Activated CD8-positive, alpha-beta T cell treated with anti-CD3 and anti-CD28 coated beads, Interleukin-2, amount 10 ng/mL, durations not matched to agents 7 days and 5 days (primary cell): Measurements from ENCODE around the gene SELL. TPM values are rescaled to one million over a fixed set of nuclear protein-coding genes. Genes with fewer than 3 reads are reported as not detected.
A peak's percentile ranks its signal among the peaks of the same experiment; 100 is the strongest.
"Not testable (repeated sequence)": the region's sequence is repeated elsewhere in the genome, so short reads cannot be mapped to it uniquely, and the experiment has no call there.

ENCODE experiments used
- ATAC-seq: fragments of 150-1000 bp; cut with Tn5 transposase; one replicate; pipeline ENCODE4 v1.10.0; 2021; ENCODE audit warnings: moderate library complexity
- CTCF ChIA-PET: fragments of 350-600 bp; sonication (Branson Sonifier 250); formaldehyde crosslinking; loops from one replicate; lab custom pipeline; 2021; ENCODE audit warnings: antibody characterized with exemption; lab: Charles Lee
- POLR2A ChIA-PET: fragments of 350-600 bp; sonication (Branson Sonifier 250); formaldehyde crosslinking; loops from one replicate; lab custom pipeline; 2021; ENCODE audit warnings: antibody characterized with exemption; lab: Charles Lee
- DNase-seq: peaks from one replicate; pipeline ENCODE4 v3.0.0-alpha.2; 2020
- H3K27ac Mint-ChIP-seq: one replicate; pipeline ENCODE4 v1.8.0; 2021; ENCODE audit warnings: mild to moderate bottlenecking, mixed read lengths
- H3K27me3 Mint-ChIP-seq: one replicate; pipeline ENCODE4 v1.8.0; 2021; ENCODE audit warnings: low read depth, mixed read lengths
- H3K36me3 Mint-ChIP-seq: one replicate; pipeline ENCODE4 v1.8.0; 2021; ENCODE audit warnings: low read depth, mixed read lengths
- H3K4me1 Mint-ChIP-seq: one replicate; pipeline ENCODE4 v1.8.0; 2021; ENCODE audit warnings: low read depth, mixed read lengths
- H3K4me3 Mint-ChIP-seq: one replicate; pipeline ENCODE4 v1.8.0; 2021; ENCODE audit warnings: mild to moderate bottlenecking, mixed read lengths
- H3K9me3 Mint-ChIP-seq: one replicate; pipeline ENCODE4 v1.8.0; 2022; ENCODE audit warnings: mixed read lengths; ENCODE audit not compliant: insufficient read depth
- total RNA-seq, 2 experiments: library from RNA; stranded (reverse); gene quantifications; one replicate each; pipeline ENCODE4 v1.2.3, GENCODE V29; 2021

The SELL gene
- total RNA-seq, 2 experiments from 2014 or later, result 192 to 222 TPM

- peaks cover 32% of the 10 kb centered on the region for H3K36me3 Mint-ChIP-seq
- no peak for ATAC-seq
- H3K4me3 Mint-ChIP-seq, result no peak overlapping the region
- ChIA-PET CTCF (interaction anchor here (0.8 to 10.9 kb wide), 5 partner anchors 10 to 103 kb away, joined by 3 to 253 read pairs (median 7); partner anchors contain the start of gene F5), POLR2A (interaction anchor here (1.7 to 8.6 kb wide), 3 partner anchors 9 to 18 kb away, joined by 8 to 94 read pairs (median 11); no protein-coding TSS in a partner anchor)
- DNase-seq, result no peak
- no peak overlapping the region for H3K27ac Mint-ChIP-seq
- H3K4me1 Mint-ChIP-seq, result peaks cover 51% of the 10 kb centered on the region
- H3K27me3 Mint-ChIP-seq, result no peaks in the 10 kb centered on the region
- H3K9me3 Mint-ChIP-seq, result no peaks in the 10 kb centered on the region
Measured at GRCh38 chr1:169689395-169689794, 22.0 kb downstream of the SELL start.

GRCh38 chr1:169688377-169688776, 23.0 kb downstream of the SELL start:
- Mint-ChIP-seq H3K4me1 (peaks cover 41% of the 10 kb centered on the region), H3K36me3 (peaks cover 24% of the 10 kb centered on the region)
- ATAC-seq, POLR2A ChIA-PET, H3K27me3 Mint-ChIP-seq, H3K27ac Mint-ChIP-seq, DNase-seq, H3K4me3 Mint-ChIP-seq, H3K9me3 Mint-ChIP-seq: not testable (repeated sequence)
- CTCF ChIA-PET, result interaction anchor here (10.9 kb wide), 1 partner anchor 85 kb away, joined by 253 read pairs; no protein-coding TSS in a partner anchor

- Mint-ChIP-seq H3K4me3 (no peak overlapping the region), H3K27ac (no peak overlapping the region), H3K36me3 (no peaks in the 10 kb centered on the region), H3K4me1 (peaks cover 34% of the 10 kb centered on the region), H3K27me3 (no peaks in the 10 kb centered on the region), H3K9me3 (no peaks in the 10 kb centered on the region)
- POLR2A ChIA-PET, result interaction anchor here (0.6 kb wide), 1 partner anchor 1250 kb away, joined by 3 read pairs; no protein-coding TSS in a partner anchor
- CTCF ChIA-PET, result interaction anchor here (3.3 to 3.9 kb wide), 2 partner anchors 28 to 82 kb away, joined by 12 to 34 read pairs; no protein-coding TSS in a partner anchor
- no peak for ATAC-seq
- DNase-seq, result no peak
Measured at GRCh38 chr1:169683661-169684060, 27.8 kb downstream of the SELL start.

GRCh38 chr1:169683168-169683567, 28.3 kb downstream of the SELL start:
- H3K4me1 Mint-ChIP-seq, result peaks cover 34% of the 10 kb centered on the region
- not testable (repeated sequence) for H3K4me3 Mint-ChIP-seq, H3K36me3 Mint-ChIP-seq, H3K27ac Mint-ChIP-seq, H3K27me3 Mint-ChIP-seq, ATAC-seq, DNase-seq, H3K9me3 Mint-ChIP-seq
- CTCF ChIA-PET, result interaction anchor here (3.3 to 4.7 kb wide), 3 partner anchors 10 to 81 kb away, joined by 12 to 40 read pairs (median 34); no protein-coding TSS in a partner anchor
- POLR2A ChIA-PET, result interaction anchor here (0.6 to 1.8 kb wide), 4 partner anchors 9 to 1250 kb away, joined by 3 to 12 read pairs (median 4); no protein-coding TSS in a partner anchor

GRCh38 chr1:169682071-169682470, 29.3 kb downstream of the SELL start:
- Mint-ChIP-seq H3K27me3 (no peaks in the 10 kb centered on the region), H3K9me3 (no peaks in the 10 kb centered on the region), H3K4me3 (no peak overlapping the region), H3K27ac (peak overlapping the region; percentile 37), H3K36me3 (no peaks in the 10 kb centered on the region), H3K4me1 (peaks cover 41% of the 10 kb centered on the region)
- DNase-seq (no peak), ATAC-seq (no peak)
- ChIA-PET POLR2A (interaction anchor here (1.7 to 1.8 kb wide), 3 partner anchors 10 to 26 kb away, joined by 4 to 12 read pairs (median 6); no protein-coding TSS in a partner anchor), CTCF (interaction anchor here (0.7 to 4.7 kb wide), 6 partner anchors 11 to 80 kb away, joined by 3 to 40 read pairs (median 8); no protein-coding TSS in a partner anchor)

GRCh38 chr1:169681140-169681539, 30.3 kb downstream of the SELL start:
- no peaks in the 10 kb centered on the region for H3K9me3 Mint-ChIP-seq
- DNase-seq (no peak), ATAC-seq (peak; percentile 38)
- POLR2A ChIA-PET, result interaction anchor here (1.3 to 1.7 kb wide), 3 partner anchors 18 to 114 kb away, joined by 4 to 6 read pairs (median 4); partner anchors contain the start of gene METTL18
- H3K27me3 Mint-ChIP-seq, result no peaks in the 10 kb centered on the region
- no peaks in the 10 kb centered on the region for H3K36me3 Mint-ChIP-seq
- CTCF ChIA-PET, result interaction anchor here (1.3 to 4.7 kb wide), 6 partner anchors 12 to 79 kb away, joined by 3 to 40 read pairs (median 8); no protein-coding TSS in a partner anchor
- H3K27ac Mint-ChIP-seq, result peak overlapping the region; percentile 41
- no peak overlapping the region for H3K4me3 Mint-ChIP-seq
- H3K4me1 Mint-ChIP-seq, result peaks cover 50% of the 10 kb centered on the region

GRCh38 chr1:169680377-169681019, 30.9 kb downstream of the SELL start:
- DNase-seq (no peak), ATAC-seq (peak; percentile 45)
- ChIA-PET POLR2A (interaction anchor here (1.3 to 1.7 kb wide), 3 partner anchors 19 to 115 kb away, joined by 4 to 6 read pairs (median 4); partner anchors contain the start of gene METTL18), CTCF (interaction anchor here (1.2 to 4.7 kb wide), 5 partner anchors 9 to 78 kb away, joined by 3 to 40 read pairs (median 12); no protein-coding TSS in a partner anchor)
- no peaks in the 10 kb centered on the region for H3K9me3 Mint-ChIP-seq
- no peaks in the 10 kb centered on the region for H3K27me3 Mint-ChIP-seq
- peak overlapping the region; percentile 41 for H3K27ac Mint-ChIP-seq
- H3K36me3 Mint-ChIP-seq, result no peaks in the 10 kb centered on the region
- H3K4me1 Mint-ChIP-seq, result peaks cover 56% of the 10 kb centered on the region
- H3K4me3 Mint-ChIP-seq, result no peak overlapping the region

- H3K27ac Mint-ChIP-seq, result no peak overlapping the region
- ChIA-PET POLR2A (interaction anchor here (0.7 kb wide), 1 partner anchor 19 kb away, joined by 3 read pairs; no protein-coding TSS in a partner anchor), CTCF (interaction anchor here (1.2 to 4.7 kb wide), 4 partner anchors 8 to 78 kb away, joined by 3 to 40 read pairs (median 5); no protein-coding TSS in a partner anchor)
- ATAC-seq (no peak), DNase-seq (no peak)
- H3K36me3 Mint-ChIP-seq, result no peaks in the 10 kb centered on the region
- no peak overlapping the region for H3K4me3 Mint-ChIP-seq
- no peaks in the 10 kb centered on the region for H3K9me3 Mint-ChIP-seq
- H3K4me1 Mint-ChIP-seq, result peaks cover 57% of the 10 kb centered on the region
- H3K27me3 Mint-ChIP-seq, result no peaks in the 10 kb centered on the region
Measured at GRCh38 chr1:169679692-169680091, 31.7 kb downstream of the SELL start.

- POLR2A ChIA-PET, result interaction anchor here (1.5 kb wide), 1 partner anchor 36 kb away, joined by 3 read pairs; no protein-coding TSS in a partner anchor
- peak; percentile 40 for ATAC-seq
Measured at GRCh38 chr1:169676001-169676400, 35.4 kb downstream of the SELL start.

GRCh38 chr1:169670836-169671235, 40.6 kb downstream of the SELL start:
- no peak overlapping the region for H3K4me3 Mint-ChIP-seq
- peaks cover 35% of the 10 kb centered on the region for H3K36me3 Mint-ChIP-seq
- ChIA-PET CTCF (interaction anchor here (1.0 to 1.6 kb wide), 5 partner anchors 9 to 69 kb away, joined by 3 to 6 read pairs (median 3); no protein-coding TSS in a partner anchor), POLR2A (no interaction called here)
- no peak for DNase-seq
- no peaks in the 10 kb centered on the region for H3K9me3 Mint-ChIP-seq
- H3K4me1 Mint-ChIP-seq, result peaks cover 47% of the 10 kb centered on the region
- H3K27ac Mint-ChIP-seq, result peak overlapping the region; percentile 61
- no peak for ATAC-seq
- no peaks in the 10 kb centered on the region for H3K27me3 Mint-ChIP-seq

More at GRCh38 chr1:169676001-169676400, 35.4 kb downstream of the SELL start:
- H3K36me3 Mint-ChIP-seq, result peaks cover 7% of the 10 kb centered on the region
- no peak overlapping the region for H3K4me3 Mint-ChIP-seq
- no peak for DNase-seq
- no peaks in the 10 kb centered on the region for H3K27me3 Mint-ChIP-seq
- peaks cover 41% of the 10 kb centered on the region for H3K4me1 Mint-ChIP-seq
- no peak overlapping the region for H3K27ac Mint-ChIP-seq
- CTCF ChIA-PET, result interaction anchor here (0.9 to 2.5 kb wide), 6 partner anchors 14 to 90 kb away, joined by 4 to 19 read pairs (median 6); partner anchors contain the start of gene F5
- H3K9me3 Mint-ChIP-seq, result no peaks in the 10 kb centered on the region

GRCh38 chr1:169670244-169670643, 41.2 kb downstream of the SELL start:
- peaks cover 43% of the 10 kb centered on the region for H3K4me1 Mint-ChIP-seq
- CTCF ChIA-PET, result interaction anchor here (0.6 to 1.4 kb wide), 3 partner anchors 12 to 69 kb away, joined by 3 to 6 read pairs (median 5); no protein-coding TSS in a partner anchor

More at GRCh38 chr1:169670244-169670643, 41.2 kb downstream of the SELL start:
- H3K27ac Mint-ChIP-seq, DNase-seq, POLR2A ChIA-PET, ATAC-seq, H3K4me3 Mint-ChIP-seq, H3K27me3 Mint-ChIP-seq, H3K9me3 Mint-ChIP-seq: not testable (repeated sequence)
- peaks cover 35% of the 10 kb centered on the region for H3K36me3 Mint-ChIP-seq
